Body of pancreas (tissue), 4 donors: ENCODE results near the gene CORO1C. TPM values are rescaled to one million over a fixed set of nuclear protein-coding genes. Genes with fewer than 3 reads are reported as not detected.

ENCODE experiments used
- ATAC-seq: fragments of 150-250 bp; one replicate; pipeline ENCODE4 v1.9.1; 2016
- DNase-seq, 4 donors: peaks; one replicate each; pipeline ENCODE4 v3.0.0-alpha.2; 2019
- H3K27ac ChIP-seq, 4 donors: fragments of 200-600 bp; sonication (generic); 1 replicate in 3 of 4; 2 replicates in 1 of 4; pipeline versions ENCODE4 v1.5.1 to v1.6.1; 2016 to 2019; ENCODE audit warnings: mild to moderate bottlenecking in 1 of 4, mixed read lengths in 1 of 4, moderate library complexity in 1 of 4
- H3K27me3 ChIP-seq, 2 donors: fragments of 200-600 bp; sonication (generic); one replicate each; pipeline ENCODE4 v1.6.0; 2016; ENCODE audit warnings: mild to moderate bottlenecking in 1 of 2
- H3K36me3 ChIP-seq, 2 donors: fragments of 200-600 bp; sonication (generic); replicated peaks in 1 of 2; 2 replicates each; pipeline ENCODE4 v1.5.1; 2016; ENCODE audit warnings: low read depth in 2 of 2; ENCODE audit not compliant: insufficient read depth in 1 of 2
- H3K4me1 ChIP-seq: fragments of 200-600 bp; sonication (generic); one replicate; pipeline ENCODE4 v1.6.0; 2016
- H3K4me3 ChIP-seq, 2 donors: fragments of 200-600 bp; sonication (generic); 1 replicate in 1 of 2; 2 replicates in 1 of 2; pipeline ENCODE4 v1.5.1; 2016 to 2019
- H3K9me3 ChIP-seq, 3 donors: fragments of 200-600 bp; sonication (generic); 1 replicate in 2 of 3; 2 replicates in 1 of 3; pipeline ENCODE4 v1.5.1; 2016
- CTCF ChIP-seq, 7 experiments: fragments of 450-650 bp in 4 of 7; fragments of 200-600 bp in 3 of 7; sonication (generic) in 3 of 7; IDR thresholded peaks; one replicate each; pipeline ENCODE4 v1.5.1; 2016 to 2019; ENCODE audit warnings: antibody characterized with exemption in 7 of 7
- POLR2A ChIP-seq, 3 donors: fragments of 450-650 bp; IDR thresholded peaks; one replicate each; pipeline ENCODE4 v1.6.1; 2016; ENCODE audit warnings: antibody characterized with exemption in 3 of 3, mild to moderate bottlenecking in 2 of 3
- WGBS, 2 donors: methylation state at CpG; one replicate each; pipeline ENCODE4 v1.1.5; 2017; 5-methylcytosine and 5-hydroxymethylcytosine counted together
- intact Hi-C: fragments of 100-400 bp; cut with DNase I; formaldehyde crosslinking; loops from one replicate; pipeline ENCODE4 v1.15.1; 2023
- total RNA-seq, 2 donors: library from RNA; depleted of rRNA; stranded (reverse); fragments of >200 nt; gene quantifications; one replicate each; pipeline ENCODE4 v1.1.0, GENCODE V29; 2016

CORO1C gene
- total RNA-seq, 2 donors from 2014 or later, result 26.7 to 27.4 TPM

- ATAC-seq (no peak), DNase-seq (no peak)
- WGBS, 2 donors, result 52 to 61% methylated on average over 7 to 9 of the region's 9 CpGs
- intact Hi-C loops, result no loop called here
- Histone ChIP-seq H3K27ac (no peak overlapping the region), H3K4me3 (no peak overlapping the region), H3K4me1 (peaks cover 12% of the 10 kb centered on the region), H3K9me3 (no peaks in the 10 kb centered on the region), H3K27me3 (no peaks in the 10 kb centered on the region), H3K36me3 (no peaks in the 10 kb centered on the region)
- TF ChIP-seq POLR2A (IDR thresholded peaks at IDR 0.05) (no peak), CTCF (IDR thresholded peaks at IDR 0.05) (no peak)
These were observed 89.7 kb downstream of the CORO1C start for GRCh38 chr12:108641446-108642268.

- no peak overlapping the region for H3K4me3 ChIP-seq
- no peak for TF ChIP-seq POLR2A (IDR thresholded peaks at IDR 0.05)
- no peak for TF ChIP-seq CTCF (IDR thresholded peaks at IDR 0.05)
- no peak for ATAC-seq
- peak in 3 of 4 donors; percentile 22 to 46 (median 32) for DNase-seq
- H3K27ac ChIP-seq, result no peak overlapping the region
- H3K4me1 ChIP-seq, result peaks cover 11% of the 10 kb centered on the region
- H3K9me3 ChIP-seq, result no peaks in the 10 kb centered on the region
- H3K27me3 ChIP-seq, result no peaks in the 10 kb centered on the region
- intact Hi-C loops, result no loop called here
- H3K36me3 ChIP-seq, result no peaks in the 10 kb centered on the region
- WGBS, 2 donors, result 71 to 79% methylated on average over 10 of the region's 10 CpGs
These were observed 90.4 kb downstream of the CORO1C start for GRCh38 chr12:108640802-108641445.

DNA sequence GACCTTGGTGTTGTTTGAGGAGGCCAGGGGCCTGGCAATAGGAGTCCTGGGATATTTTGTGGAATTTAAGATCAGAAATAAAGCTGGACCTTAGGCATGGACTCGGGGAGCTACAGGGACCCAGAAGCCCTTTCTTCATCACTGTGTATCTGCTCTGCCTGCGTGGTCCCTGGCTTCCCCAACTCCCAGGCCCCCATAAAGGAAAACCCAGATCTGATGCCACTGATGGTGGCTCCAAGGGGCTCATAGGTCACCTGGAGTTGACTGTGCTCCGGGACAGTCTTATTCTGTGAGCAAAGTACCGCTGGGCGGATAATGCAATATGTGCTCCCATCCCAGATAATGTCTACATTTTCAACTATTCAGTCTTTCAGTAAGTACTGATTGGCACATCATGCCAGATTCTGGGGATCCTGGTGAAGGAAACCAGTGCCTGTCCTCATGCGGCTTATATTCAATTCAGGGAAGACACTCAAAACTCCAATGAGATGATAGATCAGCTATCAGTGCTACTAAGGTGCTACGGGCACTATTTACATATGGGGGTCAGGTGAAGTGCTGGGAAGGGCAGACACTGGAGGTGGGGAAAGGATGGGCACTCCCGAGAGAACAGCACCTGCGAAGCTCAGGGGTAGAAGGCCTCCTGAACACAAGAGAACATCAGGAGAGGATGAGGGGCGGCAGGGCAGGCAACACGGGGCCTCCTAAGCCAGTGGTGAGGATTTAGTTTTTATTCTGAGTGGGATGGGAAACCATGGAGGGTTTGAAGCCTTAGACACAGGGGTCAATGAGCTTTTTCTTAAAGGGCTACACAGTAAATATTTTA lies 92.1 kb downstream of the CORO1C start:
- H3K36me3 ChIP-seq, result no peaks in the 10 kb centered on the region
- no peaks in the 10 kb centered on the region for H3K9me3 ChIP-seq
- ATAC-seq (no peak), DNase-seq (no peak)
- intact Hi-C loops, result no loop called here
- H3K4me3 ChIP-seq, result no peak overlapping the region
- H3K27ac ChIP-seq, result no peak overlapping the region
- H3K4me1 ChIP-seq, result peaks cover 5% of the 10 kb centered on the region
- 73 to 78% methylated on average over 11 of the region's 11 CpGs for WGBS, 2 donors
- H3K27me3 ChIP-seq, result no peaks in the 10 kb centered on the region
- TF ChIP-seq POLR2A (IDR thresholded peaks at IDR 0.05) (no peak), CTCF (IDR thresholded peaks at IDR 0.05) (no peak)

GRCh38 chr12:108638141-108638827 lies 93.0 kb downstream of the CORO1C start:
- H3K4me3 ChIP-seq, result no peak overlapping the region
- intact Hi-C loops, result no loop called here
- H3K4me1 ChIP-seq, result no peaks in the 10 kb centered on the region

More at GRCh38 chr12:108638141-108638827, 93.0 kb downstream of the CORO1C start:
- TF ChIP-seq POLR2A (IDR thresholded peaks at IDR 0.05) (no peak), CTCF (IDR thresholded peaks at IDR 0.05) (no peak)
- Histone ChIP-seq H3K9me3 (no peaks in the 10 kb centered on the region), H3K27me3 (no peaks in the 10 kb centered on the region), H3K27ac (no peak overlapping the region), H3K36me3 (no peaks in the 10 kb centered on the region)
- WGBS, 2 donors, result 22 to 24% methylated on average over 13 to 18 of the region's 18 CpGs
- ATAC-seq, result no peak
- DNase-seq, result peak in 1 of 4 donors; percentile 41
